Thyroid gland (tissue), 4 donors: ENCODE measurements around the gene ELL2. TPM values are rescaled to one million over a fixed set of nuclear protein-coding genes. Genes with fewer than 3 reads are reported as not detected.
A peak's percentile ranks its signal among the peaks of the same experiment; 100 is the strongest.
"Not testable (repeated sequence)": the region's sequence is repeated elsewhere in the genome, so short reads cannot be mapped to it uniquely, and the experiment has no call there.

Source experiments
- DNase-seq, 2 donors: peaks; one replicate each; pipeline ENCODE4 v3.0.0-alpha.2; 2019
- H3K27ac ChIP-seq, 3 donors: fragments of 200-600 bp; sonication (generic); 1 replicate in 2 of 3; 2 replicates in 1 of 3; pipeline ENCODE4 v1.5.1; 2016 to 2019; ENCODE audit warnings: mild to moderate bottlenecking in 1 of 3, moderate library complexity in 1 of 3
- H3K27me3 ChIP-seq: fragments of 200-600 bp; sonication (generic); one replicate; pipeline ENCODE4 v1.5.1; 2019
- H3K36me3 ChIP-seq, 2 donors: fragments of 200-600 bp; sonication (generic); one replicate each; pipeline ENCODE4 v1.5.1; 2016 to 2019
- H3K4me1 ChIP-seq, 2 donors: fragments of 200-600 bp; sonication (generic); one replicate each; pipeline ENCODE4 v1.5.1; 2017 to 2019
- H3K4me3 ChIP-seq, 3 donors: fragments of 200-600 bp; sonication (generic); replicated peaks in 1 of 3; 1 replicate in 2 of 3; 2 replicates in 1 of 3; pipeline ENCODE4 v1.5.1; 2016; ENCODE audit warnings: mild to moderate bottlenecking in 1 of 3
- H3K9me3 ChIP-seq: fragments of 200-600 bp; sonication (generic); one replicate; pipeline ENCODE4 v1.5.1; 2017
- POLR2A ChIP-seq, 2 donors: fragments of 450-650 bp; IDR thresholded peaks; one replicate each; pipeline ENCODE4 v1.6.1; 2017; ENCODE audit warnings: antibody characterized with exemption in 2 of 2, mild to moderate bottlenecking in 2 of 2, moderate library complexity in 1 of 2
- WGBS, 2 donors: methylation state at CpG; one replicate each; pipeline ENCODE4 v1.1.5; 2017; 5-methylcytosine and 5-hydroxymethylcytosine counted together
- intact Hi-C: fragments of 100-400 bp; cut with DNase I; formaldehyde crosslinking; loops from one replicate; pipeline ENCODE4 v1.15.1; 2023
- total RNA-seq, 4 donors: library from RNA; depleted of rRNA; stranded (reverse); fragments of >200 nt; gene quantifications; one replicate each; pipeline ENCODE4 v1.2.3, GENCODE V29; 2016
- TF ChIP-seq, protein P1 (sequence below), 6 experiments: fragments of 200-600 bp in 3 of 6; fragments of 450-650 bp in 3 of 6; sonication (generic) in 3 of 6; IDR thresholded peaks; one replicate each; pipeline ENCODE4 v1.5.1; 2016 to 2019; ENCODE audit warnings: antibody characterized with exemption in 6 of 6, mild to moderate bottlenecking in 2 of 6, inconsistent platforms in 1 of 6, moderate library complexity in 1 of 6

ELL2 gene
- total RNA-seq, 4 donors from 2014 or later: 56.1 to 80.2 (median 69.6) TPM

DNA sequence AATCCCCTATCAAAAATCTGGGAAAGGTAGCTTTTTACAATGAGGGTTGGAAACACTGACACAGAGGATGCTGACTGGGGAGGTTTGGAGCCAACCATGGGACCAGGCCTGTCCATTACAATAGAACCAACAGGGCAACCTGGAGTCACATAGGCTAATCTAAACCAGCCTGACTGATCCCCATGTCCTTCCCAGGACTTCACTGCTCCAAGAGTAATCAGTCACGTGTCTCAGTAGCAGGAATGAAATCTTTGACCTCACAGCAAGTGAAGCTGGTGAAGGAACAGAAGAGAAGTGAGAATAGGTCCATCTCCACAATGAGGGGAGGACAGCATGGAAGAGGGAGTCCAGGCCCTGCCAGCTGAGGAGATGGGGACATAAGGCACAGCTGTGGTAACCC, 123.1 kb downstream of the ELL2 start:
- no peak overlapping the region for H3K4me3 ChIP-seq
- H3K27ac ChIP-seq: no peak overlapping the region
- intact Hi-C loops: no loop called here
- no peaks in the 10 kb centered on the region for H3K36me3 ChIP-seq
- H3K27me3 ChIP-seq: no peaks in the 10 kb centered on the region
- no peaks in the 10 kb centered on the region for H3K9me3 ChIP-seq
- 67 to 100% methylated on average over 1 of the region's 1 CpG for WGBS, 2 donors
- H3K4me1 ChIP-seq: peaks cover 12 to 30% of the 10 kb centered on the region in 2 donors
- TF ChIP-seq, protein P1, sequence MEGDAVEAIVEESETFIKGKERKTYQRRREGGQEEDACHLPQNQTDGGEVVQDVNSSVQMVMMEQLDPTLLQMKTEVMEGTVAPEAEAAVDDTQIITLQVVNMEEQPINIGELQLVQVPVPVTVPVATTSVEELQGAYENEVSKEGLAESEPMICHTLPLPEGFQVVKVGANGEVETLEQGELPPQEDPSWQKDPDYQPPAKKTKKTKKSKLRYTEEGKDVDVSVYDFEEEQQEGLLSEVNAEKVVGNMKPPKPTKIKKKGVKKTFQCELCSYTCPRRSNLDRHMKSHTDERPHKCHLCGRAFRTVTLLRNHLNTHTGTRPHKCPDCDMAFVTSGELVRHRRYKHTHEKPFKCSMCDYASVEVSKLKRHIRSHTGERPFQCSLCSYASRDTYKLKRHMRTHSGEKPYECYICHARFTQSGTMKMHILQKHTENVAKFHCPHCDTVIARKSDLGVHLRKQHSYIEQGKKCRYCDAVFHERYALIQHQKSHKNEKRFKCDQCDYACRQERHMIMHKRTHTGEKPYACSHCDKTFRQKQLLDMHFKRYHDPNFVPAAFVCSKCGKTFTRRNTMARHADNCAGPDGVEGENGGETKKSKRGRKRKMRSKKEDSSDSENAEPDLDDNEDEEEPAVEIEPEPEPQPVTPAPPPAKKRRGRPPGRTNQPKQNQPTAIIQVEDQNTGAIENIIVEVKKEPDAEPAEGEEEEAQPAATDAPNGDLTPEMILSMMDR (IDR thresholded peaks at IDR 0.05): no peak
- no peak for TF ChIP-seq POLR2A (IDR thresholded peaks at IDR 0.05)
- DNase-seq: no peak

DNA sequence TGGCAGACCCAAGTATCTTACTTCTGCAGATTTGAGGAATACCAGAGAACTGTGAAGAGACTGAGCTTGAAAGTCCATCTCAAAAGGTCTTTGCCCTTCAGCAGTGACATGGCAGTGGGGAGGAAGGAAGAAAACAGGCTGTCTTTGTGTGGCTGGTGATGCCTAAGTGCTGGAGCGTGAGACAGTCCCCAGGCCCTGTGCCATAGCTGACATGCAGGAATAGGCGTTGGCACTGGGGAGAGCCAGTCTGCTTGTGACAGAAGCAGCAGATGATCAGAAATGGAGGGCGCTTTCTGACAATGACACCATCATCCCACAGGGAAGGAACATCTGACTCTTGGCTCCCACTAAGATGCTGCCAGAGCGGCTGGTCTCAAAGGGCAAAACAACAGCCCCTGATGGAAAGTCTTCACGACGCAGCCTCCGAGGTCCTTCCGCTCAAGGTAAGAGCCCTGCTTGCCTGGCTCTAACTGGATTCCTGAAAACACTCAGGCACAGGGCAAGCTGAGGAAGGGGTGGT, 123.6 kb downstream of the ELL2 start:
- no peak overlapping the region for H3K4me3 ChIP-seq
- intact Hi-C loops: no loop called here

DNA sequence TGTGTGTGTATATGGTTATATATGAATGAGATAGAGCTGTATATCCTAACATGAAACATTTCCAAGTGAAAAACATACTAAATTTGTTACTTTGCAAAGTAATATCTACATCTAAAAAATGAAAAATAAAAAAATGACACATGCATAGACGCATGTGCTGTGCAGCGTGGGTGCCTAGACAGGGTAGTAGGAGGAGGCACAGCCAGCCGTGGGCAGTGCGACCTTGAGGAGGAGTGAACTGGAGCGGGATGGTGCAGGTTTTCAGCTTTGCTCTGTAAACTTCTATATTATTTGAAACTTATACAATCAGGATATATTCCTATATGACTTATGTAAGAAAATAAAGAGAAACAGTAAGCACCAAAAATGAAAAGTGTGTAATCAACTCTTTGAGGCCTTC, 124.2 kb downstream of the ELL2 start:
- TF ChIP-seq POLR2A (IDR thresholded peaks at IDR 0.05): no peak
- TF ChIP-seq, protein P1 (IDR thresholded peaks at IDR 0.05): no peak
- Histone ChIP-seq H3K9me3 (no peaks in the 10 kb centered on the region), H3K27me3 (no peaks in the 10 kb centered on the region), H3K27ac (no peak overlapping the region), H3K36me3 (no peaks in the 10 kb centered on the region), H3K4me3 (no peak overlapping the region), H3K4me1 (peaks cover 4 to 21% of the 10 kb centered on the region in 2 donors)
- DNase-seq: no peak
- WGBS, 2 donors: 98% methylated on average over 5 of the region's 5 CpGs
- intact Hi-C loops: no loop called here

More for the DNA sequence above, 123.6 kb downstream of the ELL2 start:
- Histone ChIP-seq H3K27ac (no peak overlapping the region), H3K36me3 (no peaks in the 10 kb centered on the region), H3K27me3 (no peaks in the 10 kb centered on the region), H3K4me1 (peaks cover 7 to 25% of the 10 kb centered on the region in 2 donors), H3K9me3 (no peaks in the 10 kb centered on the region)
- 94 to 99% methylated on average over 8 of the region's 8 CpGs for WGBS, 2 donors
- TF ChIP-seq, protein P1 (IDR thresholded peaks at IDR 0.05): no peak
- TF ChIP-seq POLR2A (IDR thresholded peaks at IDR 0.05): no peak
- no peak for DNase-seq

DNA sequence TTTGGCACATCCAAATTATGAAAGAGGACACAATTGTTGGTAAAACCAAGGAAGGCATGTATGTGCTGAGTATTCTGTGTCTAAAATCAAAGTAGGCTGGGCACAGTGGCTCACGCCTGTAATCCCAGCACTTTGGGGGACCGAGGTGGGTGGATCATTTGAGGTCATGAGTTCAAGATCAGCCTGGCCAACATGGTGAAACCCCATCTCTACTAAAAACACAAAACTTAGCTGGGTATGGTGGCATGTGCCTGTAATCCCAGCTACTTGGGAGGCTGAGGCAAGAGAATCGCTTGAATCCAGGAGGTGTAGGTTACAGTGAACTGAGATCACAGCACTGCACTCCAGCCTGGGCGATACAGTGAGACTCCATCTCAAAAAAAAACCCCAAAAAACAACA, 124.7 kb downstream of the ELL2 start:
- peaks cover 4 to 21% of the 10 kb centered on the region in 2 donors for H3K4me1 ChIP-seq
- H3K27me3 ChIP-seq, intact Hi-C loops: not testable (repeated sequence)

DNA sequence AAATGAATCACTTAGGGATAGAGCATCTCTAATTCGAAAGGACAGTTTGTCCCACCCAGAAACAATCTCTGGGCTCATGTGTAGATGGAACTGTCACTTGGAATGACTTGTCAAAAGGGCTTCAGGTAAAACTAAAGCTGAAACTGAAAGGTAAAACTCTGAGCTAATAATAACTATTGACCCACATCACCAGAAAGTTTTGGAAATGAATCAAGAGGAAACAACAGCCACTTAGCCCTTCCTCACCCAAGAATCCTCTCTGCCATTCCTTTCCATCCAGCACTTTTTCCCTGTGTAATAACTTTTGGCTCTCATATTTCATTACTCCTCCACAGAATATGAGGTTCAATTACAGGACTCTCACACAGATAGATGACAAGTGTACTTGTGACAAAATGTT, 125.1 kb downstream of the ELL2 start:
- TF ChIP-seq, protein P1 (IDR thresholded peaks at IDR 0.05): no peak
- TF ChIP-seq POLR2A (IDR thresholded peaks at IDR 0.05): no peak
- no peaks in the 10 kb centered on the region for H3K9me3 ChIP-seq
- H3K36me3 ChIP-seq: no peaks in the 10 kb centered on the region
- H3K27ac ChIP-seq: peak overlapping the region; percentile 33 to 80 (median 72)
- intact Hi-C loops: no loop called here
- H3K4me1 ChIP-seq: peaks cover 4 to 21% of the 10 kb centered on the region in 2 donors
- H3K4me3 ChIP-seq: no peak overlapping the region
- H3K27me3 ChIP-seq: no peaks in the 10 kb centered on the region
- no peak for DNase-seq
- WGBS, 2 donors: 84 to 92% methylated on average over 1 of the region's 1 CpG

More for the DNA sequence above, 124.7 kb downstream of the ELL2 start:
- H3K27ac ChIP-seq: peak overlapping the region in 2 of 3 donors; percentile 72 to 80
- not testable (repeated sequence) for H3K4me3 ChIP-seq, H3K9me3 ChIP-seq, H3K36me3 ChIP-seq, DNase-seq
- 95 to 96% methylated on average over 4 of the region's 4 CpGs for WGBS, 2 donors
